HG03342 (cell line): ENCODE measurements around the gene IPMK.
"Not testable (repeated sequence)": the region's sequence is repeated elsewhere in the genome, so short reads cannot be mapped to it uniquely, and the experiment has no call there.

ENCODE experiments used
- ATAC-seq: cut with Tn5 transposase; IDR thresholded peaks from one replicate; pipeline ENCODE4 v1.9.1; 2021; ENCODE audit warnings: mild to moderate bottlenecking, moderate library complexity; ENCODE audit not compliant: unreplicated experiment

The IPMK gene

GRCh38 chr10:58268454-58268945, 806 bp upstream of the IPMK start:
- peak; percentile 0 for ATAC-seq

- ATAC-seq, result peak; percentile 4
These were observed 625 bp downstream of the IPMK start for GRCh38 chr10:58266826-58267712.

- peak; percentile 16 for ATAC-seq
These were observed 1.5 kb downstream of the IPMK start for GRCh38 chr10:58266003-58266825.

- no peak for ATAC-seq
These were observed 2.4 kb downstream of the IPMK start for GRCh38 chr10:58265249-58265648.

GRCh38 chr10:58264780-58265179, 2.9 kb downstream of the IPMK start:
- ATAC-seq, result no peak

GRCh38 chr10:58262766-58263165, 4.9 kb downstream of the IPMK start:
- ATAC-seq, result no peak

- no peak for ATAC-seq
These were observed 7.4 kb downstream of the IPMK start for GRCh38 chr10:58260334-58260733.

GRCh38 chr10:58258977-58259692, 8.6 kb downstream of the IPMK start:
- no peak for ATAC-seq

GRCh38 chr10:58256013-58256780, 11.5 kb downstream of the IPMK start:
- ATAC-seq, result not testable (repeated sequence)

GRCh38 chr10:58254644-58255043, 13.1 kb downstream of the IPMK start:
- ATAC-seq, result no peak

- no peak for ATAC-seq
These were observed 14.5 kb downstream of the IPMK start for GRCh38 chr10:58253184-58253583.

- ATAC-seq, result not testable (repeated sequence)
These were observed 23.0 kb downstream of the IPMK start for GRCh38 chr10:58244666-58245065.

GRCh38 chr10:58244242-58244641, 23.5 kb downstream of the IPMK start:
- not testable (repeated sequence) for ATAC-seq

- ATAC-seq, result not testable (repeated sequence)
These were observed 23.9 kb downstream of the IPMK start for GRCh38 chr10:58243801-58244200.

- no peak for ATAC-seq
These were observed 24.4 kb downstream of the IPMK start for GRCh38 chr10:58243269-58243668.

GRCh38 chr10:58241346-58241745, 26.3 kb downstream of the IPMK start:
- ATAC-seq, result no peak

- no peak for ATAC-seq
These were observed 27.2 kb downstream of the IPMK start for GRCh38 chr10:58240531-58240930.

- no peak for ATAC-seq
These were observed 28.0 kb downstream of the IPMK start for GRCh38 chr10:58239561-58240169.

- ATAC-seq, result no peak
These were observed 30.5 kb downstream of the IPMK start for GRCh38 chr10:58237014-58237834.
